Stimulated activated CD4-positive, alpha-beta T cell treated with anti-CD3 and anti-CD28 coated beads, Interleukin-4, amount 100 ng/mL, for 24 hours (primary cell): ENCODE results near the gene MAPK8.

Experiments
- DNase-seq: peaks from one replicate; pipeline ENCODE4 v3.0.0-alpha.2; 2020

MAPK8 gene

DNA sequence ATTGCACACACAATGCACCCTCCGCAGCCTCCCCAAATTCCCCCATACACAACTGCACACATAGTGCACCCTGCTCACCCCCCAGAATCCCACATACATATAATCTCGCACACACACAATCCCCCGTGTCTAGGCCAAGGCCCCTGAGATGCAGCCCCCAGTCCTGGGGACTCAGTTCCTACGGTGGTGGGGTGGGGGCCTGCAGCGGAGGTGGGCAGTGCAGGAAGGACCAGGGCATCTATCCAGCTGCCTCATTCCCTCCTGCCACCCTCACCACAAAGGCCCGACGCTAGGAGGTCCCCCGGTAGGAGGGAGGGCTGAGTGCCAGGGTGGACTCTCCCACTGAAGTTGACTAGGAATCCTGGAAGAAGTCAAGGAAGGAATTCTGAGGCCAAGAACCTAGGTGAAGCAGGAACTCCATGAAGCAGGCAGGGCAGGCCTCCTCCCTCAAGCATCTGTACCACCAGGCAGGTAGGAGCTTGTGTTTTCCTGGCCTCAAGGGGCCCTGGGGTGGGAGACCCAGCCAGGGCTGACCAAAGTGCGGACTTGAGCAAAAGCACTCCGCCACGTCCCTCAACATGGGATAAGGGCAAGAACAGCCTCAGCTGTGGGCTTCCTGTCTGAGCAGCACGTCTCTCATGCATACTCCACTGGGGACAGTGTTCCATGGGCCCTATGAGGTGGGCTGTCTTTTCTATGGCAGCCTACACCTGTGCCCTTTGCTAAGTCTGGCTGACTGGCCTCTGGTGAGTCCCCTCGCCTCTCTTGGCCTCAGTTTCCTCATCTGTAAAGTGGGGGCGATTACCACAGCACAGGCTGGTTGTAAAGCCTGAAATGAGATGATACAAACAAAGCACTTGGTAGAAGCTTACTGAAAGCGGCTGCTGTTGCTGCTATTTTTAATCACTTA, 145.7 kb downstream of the MAPK8 start:
- no peak for DNase-seq

DNA sequence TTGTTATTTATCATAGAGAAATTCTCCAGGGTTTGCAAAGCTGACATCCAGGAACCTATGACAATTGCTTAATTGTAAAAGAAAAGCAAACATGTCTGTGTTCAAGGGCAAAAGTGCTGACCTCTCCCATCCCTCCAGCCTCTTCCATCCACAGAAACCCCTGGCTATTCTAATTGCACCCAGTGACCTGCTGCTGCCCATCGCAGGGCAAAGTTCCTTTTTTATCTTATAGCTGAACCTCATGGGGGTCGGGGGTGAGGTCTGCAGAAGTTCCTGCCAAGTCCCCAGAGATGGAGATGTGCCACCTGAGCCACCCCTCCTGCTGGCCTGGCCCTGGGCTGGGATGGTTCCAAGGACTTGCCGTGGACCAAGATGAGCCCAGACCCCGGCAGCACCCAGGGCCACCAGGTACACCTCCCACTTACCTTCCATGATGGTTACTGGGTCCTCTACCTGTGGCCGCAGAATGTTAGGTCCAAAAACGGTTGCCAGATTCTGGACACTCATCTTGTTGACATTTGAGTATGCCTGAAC, 146.5 kb downstream of the MAPK8 start:
- no peak for DNase-seq

DNA sequence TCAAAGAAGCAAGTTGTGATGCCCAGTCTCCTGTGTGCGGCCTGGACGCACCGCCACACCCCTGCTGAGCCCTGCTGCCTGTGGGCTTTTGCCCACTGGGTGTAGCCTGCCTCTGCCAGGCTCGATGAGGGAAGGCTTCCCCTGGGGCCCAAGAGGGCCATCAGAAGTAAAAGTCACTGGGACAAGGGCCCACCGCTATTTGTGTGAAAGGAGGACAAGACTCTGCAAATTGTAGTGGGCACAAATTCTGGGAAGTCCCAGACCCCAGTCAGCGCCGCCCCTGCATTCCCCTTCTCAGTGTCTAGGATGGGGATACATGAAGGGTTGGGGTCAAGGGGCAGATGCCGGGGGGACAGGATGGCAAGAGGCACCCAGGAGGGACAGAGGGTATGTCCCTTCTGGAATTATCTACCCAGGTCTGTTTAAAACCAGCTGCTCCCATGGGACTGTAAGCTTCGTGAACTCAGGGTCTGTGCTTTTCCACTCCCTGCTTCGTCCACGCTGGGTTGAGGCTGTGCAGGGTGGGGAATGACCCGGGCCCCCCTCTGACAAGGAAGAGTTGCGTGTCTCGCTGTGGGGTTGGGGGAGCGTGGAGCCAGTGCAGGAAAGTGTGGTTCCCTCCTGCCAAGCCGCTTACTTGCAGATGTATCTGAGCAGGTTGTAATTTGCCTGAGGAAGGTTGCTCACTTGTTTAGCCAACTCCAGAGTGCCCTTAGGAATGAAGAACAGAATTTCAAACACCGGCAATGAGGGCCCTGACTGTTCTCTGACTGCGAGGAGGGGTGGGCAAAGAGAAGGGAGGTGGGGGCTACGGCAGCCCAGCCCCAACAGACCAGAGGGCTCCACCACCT, 147.2 kb downstream of the MAPK8 start:
- DNase-seq = no peak

DNA sequence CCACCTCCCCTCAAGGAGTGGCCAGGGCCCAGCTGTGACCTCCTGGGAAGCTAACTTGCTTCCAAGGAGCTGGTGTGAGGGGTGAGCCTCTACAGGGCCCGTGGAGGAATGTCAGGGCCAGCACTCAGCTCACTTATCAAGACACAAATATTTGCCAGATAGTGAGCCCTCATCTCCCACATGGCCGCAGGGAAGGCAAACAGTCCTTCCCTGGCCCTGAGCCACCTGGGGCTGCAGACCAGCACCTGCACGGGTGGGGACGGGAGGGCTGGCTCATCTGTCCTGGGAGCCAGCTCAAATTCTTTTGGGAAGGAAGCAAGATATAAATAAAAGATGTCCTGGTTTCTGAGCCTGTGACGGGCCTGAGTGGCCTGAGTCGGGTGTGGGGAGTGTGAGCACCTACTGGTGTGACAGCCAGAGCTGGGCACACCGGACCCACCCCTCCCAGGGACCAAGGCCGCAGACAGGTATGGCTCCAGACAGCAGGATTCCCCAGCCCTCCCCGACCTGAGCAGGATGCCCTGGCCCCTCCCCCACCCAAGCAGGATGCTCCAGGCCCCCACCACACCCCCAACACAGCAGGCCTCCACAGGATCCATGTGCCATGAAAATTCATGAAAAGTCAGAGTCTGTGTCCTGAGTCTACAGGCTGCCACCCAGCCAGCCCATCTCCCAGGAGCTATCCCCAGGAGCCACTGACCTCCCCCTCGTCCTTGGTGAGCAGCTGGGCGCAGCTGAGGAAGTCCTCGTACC, 148.0 kb downstream of the MAPK8 start:
- no peak for DNase-seq

DNA sequence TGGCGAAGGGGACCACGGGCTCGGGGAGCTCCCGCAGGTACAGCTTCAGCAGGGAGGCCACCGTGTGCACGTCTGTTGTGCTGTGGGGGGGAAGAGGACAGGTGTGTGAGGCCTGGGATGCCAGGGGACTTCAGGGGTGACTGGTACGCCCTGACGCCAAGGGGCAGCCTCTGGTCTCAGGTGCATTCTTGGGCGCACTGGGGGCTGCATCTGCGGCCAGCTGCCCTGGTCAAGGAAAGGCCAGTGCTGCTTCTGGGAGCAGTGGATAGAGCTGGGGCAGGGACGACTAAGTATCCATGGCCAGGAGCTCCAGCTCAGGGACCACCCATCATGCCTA, 148.5 kb downstream of the MAPK8 start:
- no peak for DNase-seq

DNA sequence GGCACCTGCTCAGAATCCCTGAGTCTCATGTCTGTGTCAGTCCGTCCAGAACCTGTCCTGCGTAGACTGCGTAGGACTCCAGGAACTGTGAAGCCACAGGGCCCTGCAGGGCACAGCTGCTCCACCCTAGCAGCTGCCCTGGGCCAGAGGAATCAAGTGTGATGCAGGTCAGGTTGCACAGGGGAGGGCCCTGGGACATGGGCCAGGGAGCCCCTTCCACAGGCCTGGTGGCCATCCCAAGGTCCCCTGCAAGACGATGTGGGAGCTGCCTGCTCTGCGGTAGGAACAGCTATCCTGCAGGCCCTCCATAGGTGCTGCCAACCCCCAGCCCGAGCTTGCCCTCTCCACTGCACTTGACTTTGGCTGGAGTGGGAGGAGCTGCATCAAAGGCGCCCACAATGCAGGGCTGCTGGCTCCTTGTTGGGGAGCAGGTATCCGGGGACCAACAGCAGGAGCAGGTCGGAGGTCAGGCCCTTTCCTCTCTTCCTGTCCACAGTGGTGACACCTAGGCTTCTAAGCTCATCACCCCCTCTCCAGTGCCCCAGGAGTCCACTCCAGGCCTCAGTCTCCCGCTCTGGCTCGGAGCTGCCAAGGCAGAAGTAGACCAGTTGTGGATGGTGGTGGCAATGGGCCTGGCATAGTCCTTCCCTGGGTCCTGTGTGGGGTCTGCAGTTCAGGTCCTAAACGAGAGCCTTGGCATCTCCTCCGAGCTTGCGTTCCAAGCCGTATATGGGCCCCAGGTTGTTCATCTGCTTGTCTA, 149.1 kb downstream of the MAPK8 start:
- DNase-seq = no peak

DNA sequence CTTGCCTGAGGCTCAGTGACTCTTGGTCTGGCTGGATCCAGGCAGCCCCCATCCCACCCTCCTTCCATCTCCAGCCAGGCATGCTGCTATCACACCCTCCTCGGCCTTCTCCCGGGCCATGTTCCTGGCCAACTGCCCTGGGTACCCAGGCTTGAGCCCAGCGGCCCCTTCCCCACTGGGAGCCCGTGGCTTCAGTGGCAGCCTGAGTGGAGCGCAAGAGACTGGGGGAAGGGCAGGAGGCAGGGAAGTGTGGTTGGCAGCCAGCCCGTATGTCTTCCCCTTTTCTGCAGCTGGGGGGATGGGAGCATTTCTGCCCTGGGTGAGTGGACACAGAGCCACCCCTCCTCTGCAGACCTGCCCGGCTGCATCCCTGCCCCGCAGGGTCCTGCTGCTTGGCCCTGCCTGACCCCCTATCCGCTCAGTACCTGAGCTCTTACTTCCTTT, 149.9 kb downstream of the MAPK8 start:
- DNase-seq = no peak

DNA sequence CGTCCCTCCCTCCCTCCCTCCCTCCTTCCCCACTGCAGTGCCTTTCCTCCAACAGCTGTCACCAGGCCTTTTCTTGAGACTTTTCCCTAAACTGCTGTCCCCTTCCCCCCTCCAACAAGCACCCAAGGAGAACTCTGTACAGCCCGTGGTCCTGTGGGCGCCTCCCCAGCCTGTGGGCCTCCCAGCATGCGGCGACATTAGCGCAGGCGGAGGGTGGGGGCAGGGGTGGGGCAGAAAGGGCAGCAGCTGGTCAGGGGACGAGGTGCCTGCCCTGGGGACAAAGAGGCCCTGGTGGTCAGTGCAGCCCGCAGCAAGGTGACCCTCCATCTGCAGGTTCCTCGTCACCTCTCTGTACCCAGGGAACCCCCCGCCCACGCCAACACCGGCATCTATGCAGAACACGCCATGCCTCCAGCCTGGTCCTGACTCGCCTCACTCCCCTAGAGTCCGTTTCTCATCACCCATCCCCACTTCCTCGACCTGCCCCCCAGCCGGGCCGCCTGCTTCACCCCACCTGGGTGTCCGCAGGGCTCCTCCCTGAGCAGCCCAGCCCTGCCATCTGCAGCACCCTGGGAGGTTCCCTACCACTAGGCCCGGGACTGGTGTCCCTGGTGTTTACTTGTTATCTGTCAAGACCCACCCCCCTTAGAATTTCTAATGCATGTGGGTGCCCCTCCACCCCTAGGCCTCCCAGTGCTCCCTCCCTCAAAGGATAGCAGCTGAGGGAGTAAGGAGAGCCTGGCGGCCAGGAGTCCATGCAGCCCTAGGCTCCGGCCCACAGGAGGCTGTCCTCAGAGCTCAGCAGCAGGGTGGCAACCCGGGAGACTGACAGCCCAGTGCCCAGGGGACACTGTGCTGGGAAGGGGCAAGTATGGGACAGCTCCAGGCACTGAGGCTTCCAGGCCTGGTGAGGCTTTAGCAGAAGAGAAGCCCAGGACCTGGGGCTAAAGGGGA, 150.6 kb downstream of the MAPK8 start:
- DNase-seq = no peak

DNA sequence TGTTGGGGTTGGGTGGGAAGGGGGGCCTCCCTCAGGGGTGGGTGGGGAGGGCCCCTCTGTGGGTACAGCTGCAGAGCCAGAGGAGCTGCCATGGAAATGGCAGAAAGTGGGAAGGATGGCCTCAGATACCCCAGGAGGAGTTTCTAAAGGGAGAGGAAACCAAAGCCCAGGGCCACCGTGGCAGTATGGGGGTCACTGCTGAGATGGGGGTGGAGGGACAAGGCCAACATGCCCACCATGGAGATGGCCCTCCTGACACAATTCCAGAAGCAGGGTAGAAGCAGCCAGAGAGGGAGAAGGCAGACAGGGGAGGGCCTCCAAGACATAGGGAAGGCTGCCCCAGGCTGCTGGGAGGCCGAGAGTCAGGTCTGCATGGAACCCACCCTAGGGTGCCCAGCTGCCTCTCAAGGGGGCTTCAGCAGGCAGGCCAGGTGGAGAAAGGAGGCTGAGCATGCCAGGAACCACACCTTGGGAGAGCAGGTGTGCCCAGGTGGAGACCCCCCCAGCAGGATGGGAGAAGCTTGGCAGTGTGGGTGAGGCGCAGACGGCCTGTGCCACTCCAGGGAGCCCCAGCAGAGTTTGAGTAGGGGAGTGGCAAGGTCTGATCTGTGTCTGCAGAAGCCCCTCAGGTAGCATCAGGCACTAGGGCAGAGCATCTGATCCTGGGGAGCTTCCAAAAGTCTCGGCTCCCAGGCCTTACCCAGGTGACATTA, 151.6 kb downstream of the MAPK8 start:
- no peak for DNase-seq

DNA sequence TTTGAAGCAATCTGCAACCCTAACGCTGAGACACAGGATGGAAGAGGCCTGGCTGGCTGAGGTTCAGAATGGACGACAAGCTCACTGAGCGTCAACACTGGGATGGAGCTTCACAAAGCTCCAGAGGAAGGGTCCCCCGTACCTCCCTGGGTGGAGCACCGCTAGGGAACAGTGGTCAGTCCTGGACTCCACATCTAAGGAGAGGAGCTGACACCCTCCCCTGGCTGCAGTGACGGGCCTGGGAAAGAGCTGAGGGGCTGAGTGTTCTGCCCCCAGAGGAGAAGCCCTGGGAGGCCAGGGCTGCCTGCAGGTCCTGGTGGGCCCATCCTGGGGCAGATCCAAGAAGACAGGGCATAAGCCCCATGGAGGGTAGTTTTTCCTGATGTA, 152.2 kb downstream of the MAPK8 start:
- DNase-seq = no peak

DNA sequence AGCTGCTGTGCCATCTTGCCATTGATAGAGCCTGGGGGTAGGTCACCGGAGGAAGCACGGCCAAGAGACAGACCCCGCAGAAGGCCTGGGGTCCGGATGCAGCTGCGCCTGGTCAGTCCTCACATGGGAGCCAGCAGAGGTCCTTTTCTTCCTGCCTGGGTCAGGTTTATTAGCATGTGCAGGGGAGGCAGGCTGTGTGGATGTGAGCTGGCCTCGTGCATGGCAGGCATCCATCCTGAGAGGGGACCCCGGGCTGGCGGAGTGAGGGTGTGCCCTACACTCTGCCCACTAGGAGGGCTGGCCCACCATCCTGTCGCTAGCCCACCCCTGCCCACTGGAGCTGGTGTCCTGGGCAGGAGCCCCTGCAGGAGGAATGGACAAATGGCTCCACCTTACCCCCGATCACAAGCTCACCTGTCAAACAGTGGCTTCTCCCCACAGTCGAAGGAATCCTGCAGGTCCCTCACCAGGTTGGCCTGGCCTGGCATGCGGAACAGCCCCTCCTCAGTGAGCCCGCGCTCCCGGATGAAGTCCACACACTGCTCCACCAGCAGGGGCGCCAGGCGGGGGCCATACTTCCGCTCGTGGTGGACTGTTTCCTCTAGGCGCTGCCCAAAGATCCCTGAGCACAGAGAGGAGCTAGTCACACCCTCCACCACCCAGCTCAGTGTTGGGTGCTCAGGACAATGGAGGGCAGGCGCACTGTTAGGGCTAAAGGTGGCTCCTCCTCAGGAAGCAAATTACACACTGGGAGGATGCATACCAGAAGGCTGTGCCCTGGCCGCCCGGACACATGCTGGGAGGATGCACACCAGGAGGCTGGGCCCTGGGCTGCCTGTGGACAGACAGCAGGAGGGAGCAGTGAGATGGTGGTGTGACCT, 153.0 kb downstream of the MAPK8 start:
- no peak for DNase-seq

DNA sequence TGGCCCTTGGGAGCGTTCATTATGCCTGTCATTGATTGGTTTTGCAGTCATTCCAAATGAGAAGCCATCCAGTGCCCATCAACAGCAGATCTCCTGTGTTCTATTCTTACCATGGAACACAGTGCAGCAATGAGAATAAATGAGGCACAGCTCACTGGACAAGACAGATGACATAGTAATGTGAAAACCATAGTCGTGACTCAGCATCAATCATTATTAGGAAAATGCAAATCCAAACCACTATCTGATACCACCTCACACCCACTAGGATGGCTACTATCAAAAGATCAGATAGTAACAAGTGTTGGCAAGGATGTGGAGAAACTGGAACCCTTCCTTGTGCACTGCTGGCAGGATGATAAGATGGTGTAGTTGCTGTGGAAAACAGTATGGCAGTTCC, 153.7 kb downstream of the MAPK8 start:
- no peak for DNase-seq

DNA sequence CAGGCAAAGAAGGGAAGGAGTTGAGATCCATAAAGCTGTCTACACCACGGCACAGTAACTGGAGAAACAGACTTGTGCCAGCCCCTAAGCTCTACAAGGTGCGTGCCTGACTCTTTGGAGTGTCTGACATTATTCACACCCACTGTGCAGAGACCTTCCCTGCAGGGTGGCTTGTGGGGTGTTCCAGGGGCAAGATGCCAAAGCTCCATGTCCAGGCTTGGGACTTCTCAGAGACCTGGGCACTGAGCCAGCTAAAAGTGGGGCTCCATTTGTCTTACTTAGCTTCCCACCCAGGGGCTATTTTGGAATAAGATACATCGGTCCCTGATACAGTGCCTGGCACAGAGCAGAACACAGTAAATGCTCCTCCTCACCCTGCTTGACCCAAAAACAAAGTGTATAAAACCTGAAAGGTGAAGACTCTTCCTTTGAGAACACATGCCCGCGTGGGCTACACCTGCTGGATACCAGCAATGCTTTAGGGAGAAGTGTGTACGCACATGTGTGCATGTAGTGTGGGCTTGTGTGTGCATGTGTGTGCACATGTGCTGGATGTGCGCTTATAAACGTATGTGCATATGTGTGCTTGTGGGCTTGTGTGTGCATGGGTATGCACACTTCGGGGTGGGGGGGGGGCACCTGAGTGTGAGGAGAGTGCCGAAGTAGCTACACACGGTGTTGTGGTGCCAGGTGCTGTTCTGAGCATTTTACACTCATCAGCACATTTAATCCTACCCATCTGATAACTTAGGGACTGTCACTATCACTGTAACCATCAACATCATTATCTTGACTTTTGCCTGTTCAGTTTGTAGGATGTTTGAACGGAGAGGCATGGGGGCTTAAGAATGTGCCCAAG, 155.4 kb downstream of the MAPK8 start:
- no peak for DNase-seq

DNA sequence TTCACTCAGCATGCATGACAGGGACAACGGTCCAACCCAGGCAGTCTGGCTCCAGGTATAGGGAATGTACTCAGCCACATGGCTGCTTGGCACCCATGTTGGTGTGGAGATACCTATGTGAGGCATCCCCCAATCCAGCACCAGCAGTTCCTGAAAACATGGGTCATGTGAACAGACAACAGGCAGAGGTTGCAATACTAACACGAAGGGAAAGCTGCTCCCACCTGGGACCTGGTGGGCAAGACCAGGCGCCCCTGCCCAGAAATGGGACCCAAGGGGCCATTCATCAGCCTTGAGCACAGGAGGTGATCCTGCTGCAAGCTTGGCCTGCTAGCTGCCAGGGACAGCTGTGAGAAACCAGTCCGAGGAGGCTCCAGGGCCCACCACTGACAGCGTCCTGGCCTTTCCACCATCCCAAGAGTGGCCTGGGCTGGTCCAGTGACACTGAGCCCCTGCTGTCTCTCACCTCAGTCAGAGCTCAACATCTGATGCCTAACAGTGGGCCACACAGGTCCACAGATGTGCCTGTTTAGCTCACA, 156.1 kb downstream of the MAPK8 start:
- no peak for DNase-seq

DNA sequence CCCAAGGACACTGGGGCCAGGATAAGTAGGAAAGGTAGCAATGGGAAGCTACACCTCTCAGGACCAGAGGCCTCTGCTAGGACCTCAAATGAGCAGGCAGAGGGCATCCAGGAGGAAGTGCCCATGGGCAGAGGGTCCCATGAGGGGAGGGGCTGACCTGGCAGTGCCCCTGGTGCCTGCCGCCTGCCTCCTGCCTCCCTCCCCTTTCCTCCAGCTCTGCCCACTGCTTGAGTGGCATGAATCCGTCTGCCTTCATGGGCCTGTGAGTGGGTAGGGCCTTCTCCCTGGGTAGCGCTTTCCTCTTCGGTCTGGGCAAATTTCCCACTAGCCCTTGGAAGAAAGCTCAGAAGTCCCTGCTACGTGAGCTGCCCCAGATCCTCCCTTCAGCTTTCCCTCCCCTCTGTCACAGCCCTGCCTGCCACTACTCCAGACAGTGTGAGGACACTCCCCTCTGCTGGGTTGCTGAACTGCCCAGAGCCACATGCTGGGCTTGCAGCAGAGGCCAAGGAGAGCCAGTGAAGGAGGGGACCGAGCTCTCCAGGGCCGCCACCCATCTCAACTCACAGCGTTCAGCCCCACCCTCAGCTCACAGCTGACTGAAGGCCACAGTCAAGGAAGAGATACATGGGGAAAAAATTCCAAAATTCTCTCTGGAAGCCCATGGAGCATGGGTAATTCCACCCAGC, 157.0 kb downstream of the MAPK8 start:
- no peak for DNase-seq

DNA sequence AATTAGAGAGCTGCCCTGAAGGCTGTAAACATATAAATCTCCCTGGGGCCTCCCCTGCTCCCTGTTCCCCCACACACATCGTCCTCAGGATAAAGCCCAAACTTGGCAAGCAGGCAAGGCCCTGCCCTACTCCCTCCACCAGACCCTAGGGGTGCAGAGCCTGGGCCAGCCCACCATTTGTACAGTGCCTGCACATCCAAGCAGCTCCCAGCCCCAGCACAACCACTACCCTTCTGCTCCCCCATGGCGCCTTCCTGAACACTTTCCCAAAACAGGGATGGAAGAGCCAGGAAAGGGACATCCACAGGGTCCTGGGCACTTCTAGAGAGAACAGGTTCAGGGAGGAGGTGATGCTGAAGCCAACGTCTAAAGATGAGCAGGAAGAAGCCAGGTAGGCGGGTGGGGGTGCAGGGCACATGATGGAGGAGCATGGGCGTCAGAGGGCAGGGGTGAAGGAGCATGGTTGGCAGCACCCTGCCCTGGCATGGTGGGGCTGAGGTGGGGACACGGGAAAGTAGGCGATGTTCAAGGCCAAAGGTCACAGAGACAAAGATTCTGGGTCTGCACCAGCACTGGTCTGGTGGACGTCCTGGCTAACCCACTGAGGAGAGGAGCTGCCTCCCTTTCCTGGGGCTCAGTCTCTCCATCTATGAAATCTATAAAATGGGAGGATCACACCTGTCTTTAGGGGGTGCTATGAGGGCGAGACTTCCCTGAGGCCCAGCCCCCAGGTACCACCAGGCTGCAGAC, 157.8 kb downstream of the MAPK8 start:
- DNase-seq = no peak
